ENCODE measurements around the gene GK.
"Not testable (repeated sequence)": the region's sequence is repeated elsewhere in the genome, so short reads cannot be mapped to it uniquely, and the experiment has no call there.

The GK gene

GRCh38 chrX:30741545-30741944 is 88.3 kb downstream of the GK start:
- TF ChIP-seq CTCF (IDR thresholded peaks at IDR 0.05), result no peak
- no peaks in the 10 kb centered on the region for H3K9me3 ChIP-seq
- H3K36me3 ChIP-seq, result no peaks in the 10 kb centered on the region
- no peaks in the 10 kb centered on the region for H3K27me3 ChIP-seq
- intact Hi-C loops (cut with DNase I; ENCODE audit: low total_unique reads), result no loop called here
- H3K4me3 ChIP-seq, result no peak overlapping the region
- H3K4me1 ChIP-seq, result no peaks in the 10 kb centered on the region
- DNase-seq, result no peak
- H3K27ac ChIP-seq, result no peak overlapping the region

GRCh38 chrX:30748342-30748960 is 95.2 kb downstream of the GK start:
- TF ChIP-seq CTCF (IDR thresholded peaks at IDR 0.05), result no peak
- DNase-seq, result no peak

DNA sequence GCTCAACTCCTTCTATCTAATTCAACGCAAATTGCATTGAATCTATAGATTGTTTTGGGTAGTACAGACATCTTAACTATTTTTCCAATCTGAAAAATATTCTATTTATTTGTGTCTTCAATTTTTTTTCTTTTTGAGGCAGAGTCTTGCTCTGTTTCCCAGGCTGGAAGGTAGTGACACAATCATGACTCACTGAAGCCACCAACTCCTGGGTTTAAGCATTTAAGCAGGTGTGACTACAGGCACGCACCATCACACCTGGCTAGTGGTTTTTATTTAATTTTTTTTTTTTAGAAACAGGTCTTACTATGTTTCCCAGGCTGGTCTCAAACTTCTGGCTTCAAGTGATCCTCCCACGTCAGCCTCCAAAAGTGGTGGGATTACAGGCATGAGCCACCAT is 98.3 kb downstream of the GK start:
- no peaks in the 10 kb centered on the region for H3K9me3 ChIP-seq
- H3K4me3 ChIP-seq, result no peak overlapping the region
- H3K27ac ChIP-seq, result no peak overlapping the region
- no peaks in the 10 kb centered on the region for H3K27me3 ChIP-seq
- intact Hi-C loops (cut with DNase I; ENCODE audit: low total_unique reads), result no loop called here
- no peak for TF ChIP-seq CTCF (IDR thresholded peaks at IDR 0.05)
- H3K36me3 ChIP-seq, result no peaks in the 10 kb centered on the region
- H3K4me1 ChIP-seq, result no peaks in the 10 kb centered on the region
- no peak for DNase-seq

More at GRCh38 chrX:30748342-30748960, 95.2 kb downstream of the GK start:
- intact Hi-C loops (cut with DNase I; ENCODE audit: low total_unique reads), result no loop called here
- Histone ChIP-seq H3K27me3 (no peaks in the 10 kb centered on the region), H3K9me3 (no peaks in the 10 kb centered on the region), H3K27ac (no peak overlapping the region), H3K4me3 (no peak overlapping the region), H3K4me1 (no peaks in the 10 kb centered on the region), H3K36me3 (no peaks in the 10 kb centered on the region)

- H3K4me3 ChIP-seq, result no peak overlapping the region
- TF ChIP-seq CTCF (IDR thresholded peaks at IDR 0.05), result no peak
- H3K9me3 ChIP-seq, result peaks cover 0 to 8% (median 0%) of the 10 kb centered on the region in 3 donors
- intact Hi-C loops (cut with DNase I; ENCODE audit: low total_unique reads), result no loop called here
- H3K27ac ChIP-seq, result no peak overlapping the region
- no peaks in the 10 kb centered on the region for H3K27me3 ChIP-seq
- no peaks in the 10 kb centered on the region for H3K36me3 ChIP-seq
- no peak for DNase-seq
- no peaks in the 10 kb centered on the region for H3K4me1 ChIP-seq
Measured at GRCh38 chrX:30762755-30763154, 109.5 kb downstream of the GK start.

DNA sequence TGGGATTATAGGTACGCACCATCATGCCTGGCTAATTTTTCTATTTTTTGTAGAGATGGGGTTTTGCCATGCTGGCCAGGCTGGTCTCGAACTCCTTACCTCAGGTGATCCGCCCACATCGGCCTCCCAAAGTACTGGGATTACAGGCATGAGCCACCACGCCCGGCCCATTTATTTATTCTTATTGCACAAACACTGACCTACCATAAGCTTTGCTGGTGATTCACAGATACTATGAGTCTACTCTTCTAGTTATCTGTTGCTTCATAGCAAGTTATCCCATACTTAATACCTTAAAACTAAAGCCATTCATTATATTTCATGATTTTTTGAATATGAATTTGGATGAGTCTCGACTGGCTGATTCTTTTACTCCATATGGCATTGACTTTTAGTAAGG is 120.5 kb downstream of the GK start:
- H3K36me3 ChIP-seq; H3K4me1 ChIP-seq; H3K27ac ChIP-seq; H3K9me3 ChIP-seq; H3K27me3 ChIP-seq; intact Hi-C loops (cut with DNase I; ENCODE audit: low total_unique reads); DNase-seq; H3K4me3 ChIP-seq: not testable (repeated sequence)

DNA sequence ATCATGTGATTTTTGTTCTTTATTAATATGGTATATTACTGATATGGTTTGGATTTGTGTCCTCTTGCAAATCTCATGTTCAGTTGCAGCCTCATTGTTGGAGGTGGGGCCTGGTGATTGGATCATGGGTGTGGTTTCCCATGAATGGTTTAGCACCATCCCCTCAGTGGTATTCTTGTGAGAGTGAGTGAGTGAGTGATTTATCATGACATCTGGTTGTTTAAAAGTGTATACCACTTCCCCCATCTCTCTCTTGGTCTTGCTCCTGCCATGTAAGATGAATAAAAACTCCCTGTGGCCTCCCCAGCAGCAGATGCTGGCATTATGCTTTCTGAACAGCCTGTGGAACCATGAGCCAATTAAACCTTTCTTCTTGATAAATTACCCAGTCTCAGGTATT is 124.4 kb downstream of the GK start:
- Histone ChIP-seq H3K4me1 (no peaks in the 10 kb centered on the region), H3K9me3 (no peaks in the 10 kb centered on the region), H3K27ac (no peak overlapping the region), H3K4me3 (no peak overlapping the region), H3K27me3 (no peaks in the 10 kb centered on the region), H3K36me3 (no peaks in the 10 kb centered on the region)
- TF ChIP-seq CTCF (IDR thresholded peaks at IDR 0.05), result no peak
- intact Hi-C loops (cut with DNase I; ENCODE audit: low total_unique reads), result no loop called here
- no peak for DNase-seq

Data from tibial artery (tissue), 4 donors.